Lower lobe of right lung (tissue), 2 donors: Measurements from ENCODE around the gene CA10. TPM values are rescaled to one million over a fixed set of nuclear protein-coding genes. Genes with fewer than 3 reads are reported as not detected.

Experiments used
- ATAC-seq, 2 donors: fragments of 200-7000 bp; cut with Tn5 transposase; one replicate each; pipeline ENCODE4 v1.9.1; 2020 to 2022; ENCODE audit warnings: mild to moderate bottlenecking in 2 of 2, moderate library complexity in 2 of 2
- DNase-seq: peaks from one replicate; pipeline ENCODE4 v3.0.0-alpha.2; 2020
- H3K27ac ChIP-seq: fragments of 200-600 bp; one replicate; pipeline ENCODE4 v1.8.0; 2022
- H3K27me3 ChIP-seq: fragments of 200-600 bp; one replicate; pipeline ENCODE4 v1.8.0; 2022; ENCODE audit warnings: low read depth
- H3K36me3 ChIP-seq: fragments of 200-600 bp; one replicate; pipeline ENCODE4 v1.8.0; 2022; ENCODE audit warnings: mild to moderate bottlenecking
- H3K4me1 ChIP-seq: fragments of 200-600 bp; one replicate; pipeline ENCODE4 v1.8.0; 2022
- H3K4me3 ChIP-seq: fragments of 200-600 bp; one replicate; pipeline ENCODE4 v1.8.0; 2022; ENCODE audit warnings: mild to moderate bottlenecking
- H3K9me3 ChIP-seq: fragments of 200-600 bp; one replicate; pipeline ENCODE4 v1.8.0; 2022
- CTCF ChIP-seq: fragments of 200-600 bp; IDR thresholded peaks from one replicate; pipeline ENCODE4 v1.8.0; 2022; ENCODE audit warnings: antibody characterized with exemption, mild to moderate bottlenecking
- intact Hi-C: fragments of 100-400 bp; cut with DNase I; formaldehyde crosslinking; loops from one replicate; pipeline ENCODE4 v1.11.0; 2022
- total RNA-seq: library from RNA; stranded (reverse); fragmentation: NEBNext Ultra II Directional; extraction: Animal tissue kit (Norgen Biotek cat#: 25700); gene quantifications from one replicate; pipeline ENCODE4 v1.2.1, GENCODE V29; 2021
- donor health status: DM: no; HTN: yes; CAD: no; lungs with severe emphysema.

CA10 gene
- total RNA-seq, 1 donor from 2014 or later = not detected

- no peak for ATAC-seq
Measured at GRCh38 chr17:51685287-51685909, 473.1 kb downstream of the CA10 start.

GRCh38 chr17:51684214-51684613 lies 474.3 kb downstream of the CA10 start:
- no peak for DNase-seq
- Histone ChIP-seq H3K9me3 (no peaks in the 10 kb centered on the region), H3K4me3 (no peak overlapping the region), H3K36me3 (no peaks in the 10 kb centered on the region), H3K27me3 (no peaks in the 10 kb centered on the region), H3K4me1 (no peaks in the 10 kb centered on the region), H3K27ac (no peak overlapping the region)
- intact Hi-C loops = no loop called here
- no peak for ATAC-seq
- no peak for TF ChIP-seq CTCF

More at GRCh38 chr17:51685287-51685909, 473.1 kb downstream of the CA10 start:
- no peak overlapping the region for H3K27ac ChIP-seq
- H3K4me3 ChIP-seq = no peak overlapping the region
- H3K27me3 ChIP-seq = no peaks in the 10 kb centered on the region
- no peaks in the 10 kb centered on the region for H3K4me1 ChIP-seq
- DNase-seq = no peak
- no peak for TF ChIP-seq CTCF
- intact Hi-C loops = no loop called here
- H3K36me3 ChIP-seq = no peaks in the 10 kb centered on the region
- no peaks in the 10 kb centered on the region for H3K9me3 ChIP-seq

GRCh38 chr17:51683291-51683690 lies 475.2 kb downstream of the CA10 start:
- no peak for DNase-seq
- H3K4me1 ChIP-seq = no peaks in the 10 kb centered on the region
- H3K27ac ChIP-seq = no peak overlapping the region
- no peaks in the 10 kb centered on the region for H3K9me3 ChIP-seq
- no peak for TF ChIP-seq CTCF
- intact Hi-C loops = no loop called here
- no peak for ATAC-seq
- no peaks in the 10 kb centered on the region for H3K27me3 ChIP-seq
- H3K4me3 ChIP-seq = no peak overlapping the region
- H3K36me3 ChIP-seq = no peaks in the 10 kb centered on the region

- Histone ChIP-seq H3K4me1 (no peaks in the 10 kb centered on the region), H3K27ac (no peak overlapping the region), H3K36me3 (no peaks in the 10 kb centered on the region), H3K4me3 (no peak overlapping the region), H3K9me3 (no peaks in the 10 kb centered on the region), H3K27me3 (no peaks in the 10 kb centered on the region)
- TF ChIP-seq CTCF = no peak
- intact Hi-C loops = no loop called here
- no peak for DNase-seq
- no peak for ATAC-seq
Measured at GRCh38 chr17:51682115-51682514, 476.4 kb downstream of the CA10 start.

GRCh38 chr17:51677875-51678274 lies 480.6 kb downstream of the CA10 start:
- H3K9me3 ChIP-seq = no peaks in the 10 kb centered on the region
- no peak for TF ChIP-seq CTCF
- no peak for ATAC-seq
- DNase-seq = no peak
- H3K27me3 ChIP-seq = no peaks in the 10 kb centered on the region
- intact Hi-C loops = no loop called here
- no peaks in the 10 kb centered on the region for H3K36me3 ChIP-seq
- H3K27ac ChIP-seq = no peak overlapping the region
- H3K4me1 ChIP-seq = no peaks in the 10 kb centered on the region
- H3K4me3 ChIP-seq = no peak overlapping the region
